Retinal pigment epithelial cell (primary cell): ENCODE results near the gene RBL1.
A peak's percentile ranks its signal among the peaks of the same experiment; 100 is the strongest.
"Not testable (repeated sequence)": the region's sequence is repeated elsewhere in the genome, so short reads cannot be mapped to it uniquely, and the experiment has no call there.

Experiments used
- DNase-seq: peaks from one replicate; pipeline ENCODE4 v3.0.0-alpha.2; 2010; ENCODE audit warnings: low read depth
- H3K4me3 ChIP-seq: 2 replicates; pipeline ENCODE4 v1.5.1; 2011; ENCODE audit warnings: mild to moderate bottlenecking, low read length, control low read depth, moderate library complexity
- CTCF ChIP-seq: conservative IDR thresholded peaks from 2 replicates; pipeline ENCODE4 v1.5.1; 2011; ENCODE audit warnings: low read depth, low read length, control low read depth, inconsistent platforms

Gene RBL1

GRCh38 chr20:36975099-36975818 is 120.5 kb downstream of the RBL1 start:
- TF ChIP-seq CTCF, result no peak
- H3K4me3 ChIP-seq, result no peak overlapping the region
- DNase-seq, result no peak

GRCh38 chr20:36974660-36975059 is 121.1 kb downstream of the RBL1 start:
- no peak for DNase-seq
- H3K4me3 ChIP-seq, result no peak overlapping the region
- TF ChIP-seq CTCF, result no peak

- no peak overlapping the region for H3K4me3 ChIP-seq
- TF ChIP-seq CTCF, result no peak
- DNase-seq, result no peak
Observed at GRCh38 chr20:36971103-36971502, 124.7 kb downstream of the RBL1 start.

- DNase-seq, result no peak
- TF ChIP-seq CTCF, result no peak
- H3K4me3 ChIP-seq, result no peak overlapping the region
Observed at GRCh38 chr20:36969478-36970186, 126.2 kb downstream of the RBL1 start.

GRCh38 chr20:36969051-36969450 is 126.7 kb downstream of the RBL1 start:
- no peak overlapping the region for H3K4me3 ChIP-seq
- TF ChIP-seq CTCF, result no peak
- no peak for DNase-seq

- no peak for DNase-seq
- TF ChIP-seq CTCF, result no peak
- no peak overlapping the region for H3K4me3 ChIP-seq
Observed at GRCh38 chr20:36967636-36968035, 128.2 kb downstream of the RBL1 start.

GRCh38 chr20:36966965-36967364 is 128.8 kb downstream of the RBL1 start:
- TF ChIP-seq CTCF, result peak; percentile 3
- not testable (repeated sequence) for H3K4me3 ChIP-seq, DNase-seq

GRCh38 chr20:36962354-36962941 is 133.3 kb downstream of the RBL1 start:
- not testable (repeated sequence) for H3K4me3 ChIP-seq, DNase-seq
